Right cardiac atrium (tissue), 5 donors: ENCODE results near the gene MMP24OS. TPM values are rescaled to one million over a fixed set of nuclear protein-coding genes. Genes with fewer than 3 reads are reported as not detected.
A peak's percentile ranks its signal among the peaks of the same experiment; 100 is the strongest.

Source experiments
- ATAC-seq, 2 donors: fragments of 200-7000 bp; cut with Tn5 transposase; one replicate each; pipeline versions ENCODE4 v1.8.0 to v1.9.1; 2020; ENCODE audit warnings: moderate library complexity in 2 of 2, mild to moderate bottlenecking in 1 of 2
- DNase-seq, 3 donors: peaks; one replicate each; pipeline ENCODE4 v3.0.0-alpha.2; 2020
- H3K27ac ChIP-seq: one replicate; pipeline ENCODE4 v1.5.1; 2013; ENCODE audit warnings: mild to moderate bottlenecking, low read length, control low read depth, moderate library complexity
- H3K27me3 ChIP-seq: one replicate; pipeline ENCODE4 v1.6.1; 2013; ENCODE audit not compliant: control insufficient read depth, insufficient read depth
- H3K4me1 ChIP-seq: one replicate; pipeline ENCODE4 v1.6.1; 2013; ENCODE audit warnings: low read length; ENCODE audit not compliant: control insufficient read depth, insufficient read depth
- H3K4me3 ChIP-seq: one replicate; pipeline ENCODE4 v1.5.1; 2013; ENCODE audit warnings: low read length, control low read depth
- H3K9me3 ChIP-seq: one replicate; pipeline ENCODE4 v1.6.1; 2013; ENCODE audit warnings: low read length; ENCODE audit not compliant: control insufficient read depth
- WGBS: extraction: QIAGEN DNeasy Blood & Tissue Kit; methylation state at CpG from one replicate; pipeline ENCODE4 v1.1.7; 2013; 5-methylcytosine and 5-hydroxymethylcytosine counted together
- intact Hi-C, 4 donors: fragments of 100-400 bp; cut with DNase I; formaldehyde crosslinking; loops; one replicate each; pipeline versions ENCODE4 v1.11.0 to v1.14.0; 2022 to 2023
- polyA plus RNA-seq: library from polyadenylated mRNA; stranded (reverse); fragments of 200-250 nt; gene quantifications from one replicate; pipeline ENCODE4 v1.2.3, GENCODE V29; 2013
- total RNA-seq, 4 donors: library from RNA; stranded (reverse); fragmentation: NEBNext Ultra II Directional; extraction: Animal tissue kit (Norgen Biotek cat#: 25700); gene quantifications; one replicate each; pipeline ENCODE4 v1.2.1, GENCODE V29; 2021
- donor health status: healthy with polysubstance abuse.
- donor health status: DM: no; HTN: yes; CAD: no.
- donor health status: DM: no; HTN: no; CAD: no.
- donor health status: DM: no; HTN: yes; CAD: no; lungs with severe emphysema.
- donor health status: DM: yes; HTN: yes; CAD: no.

Gene MMP24OS
- total and polyA plus RNA-seq, 5 donors = 45.1 to 65.0 (median 47.1) TPM

DNA sequence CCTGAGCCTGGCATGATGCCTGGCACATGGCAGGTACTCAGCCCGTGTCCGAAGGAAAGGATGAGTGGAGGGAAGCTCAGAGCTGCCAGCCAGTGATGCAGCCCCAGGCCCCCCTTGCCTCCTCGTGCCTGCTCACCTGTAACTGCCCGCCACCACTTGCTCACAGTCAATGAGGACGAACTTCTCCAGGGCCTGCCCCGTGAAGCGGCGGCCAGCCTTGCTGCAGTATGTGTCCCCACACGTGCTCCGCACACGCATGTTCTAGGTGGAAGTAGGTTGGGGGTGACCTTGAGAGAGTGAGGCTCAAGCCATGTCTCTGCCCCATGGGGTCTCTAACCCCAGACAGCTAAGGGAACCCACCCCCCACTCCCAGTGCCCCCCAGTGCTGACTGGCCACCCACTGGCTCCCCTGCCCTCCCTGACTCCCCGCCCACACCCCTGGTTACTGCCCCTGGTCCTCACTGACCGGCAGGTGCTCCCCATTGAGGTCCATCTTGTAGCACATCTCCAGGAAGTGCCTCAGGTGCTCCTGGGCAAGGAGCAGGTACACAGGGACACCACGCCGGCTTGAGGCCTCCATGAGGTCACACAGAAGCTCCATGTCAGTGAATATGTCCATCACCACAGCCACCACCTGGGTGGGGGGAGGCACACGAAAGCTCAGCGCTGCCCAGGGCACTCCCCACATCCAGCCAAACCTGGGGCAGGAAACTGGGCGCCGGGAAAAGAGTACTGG lies 10.6 kb upstream of the MMP24OS start:
- Histone ChIP-seq H3K27me3 (no peaks in the 10 kb centered on the region), H3K27ac (no peak overlapping the region), H3K4me1 (peaks cover under 1% of the 10 kb centered on the region), H3K9me3 (no peaks in the 10 kb centered on the region), H3K4me3 (no peak overlapping the region)
- intact Hi-C loops = no loop called here
- ATAC-seq (no peak), DNase-seq (no peak)
- WGBS = 79% methylated on average over 19 of the region's 19 CpGs

DNA sequence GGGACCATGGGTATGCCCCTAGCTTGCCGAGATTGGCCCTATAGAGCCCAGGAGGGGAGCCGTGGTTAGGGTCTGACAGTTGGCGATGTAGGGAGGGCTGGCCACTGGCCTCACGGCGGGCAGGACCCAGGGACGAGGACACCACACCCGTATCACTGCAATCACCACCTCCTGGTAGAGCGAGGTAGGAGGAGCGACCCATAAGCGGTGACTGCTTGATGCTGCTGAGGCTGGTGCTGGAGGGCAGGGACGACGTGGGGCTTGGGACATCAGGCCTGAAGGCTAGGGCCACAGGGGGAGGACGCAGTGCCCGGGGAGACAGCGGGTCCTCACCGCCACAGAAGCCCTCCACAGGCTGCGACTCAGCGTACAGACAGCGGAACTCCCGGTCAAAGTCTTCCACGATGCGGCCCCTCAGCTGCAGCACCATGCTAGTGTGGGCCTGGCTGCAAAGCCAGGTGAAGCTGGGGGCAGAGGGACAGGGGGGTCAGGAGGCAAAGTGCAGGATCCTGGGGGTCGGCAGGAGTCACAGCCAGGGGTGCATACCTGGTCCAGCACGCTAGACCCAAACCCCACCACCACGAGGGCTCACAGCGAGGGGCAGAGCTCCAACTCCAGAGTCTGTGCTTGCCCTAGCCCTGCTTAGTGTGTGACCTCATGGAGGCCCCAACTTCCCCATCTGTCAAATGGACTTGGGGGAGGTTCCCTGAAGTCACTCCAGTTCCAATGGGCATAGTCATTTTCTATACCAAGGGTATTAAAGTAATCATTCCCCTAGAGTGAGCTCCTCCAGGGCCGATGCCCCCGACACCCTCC lies 9.8 kb upstream of the MMP24OS start:
- peaks cover 2% of the 10 kb centered on the region for H3K4me1 ChIP-seq
- no peak for DNase-seq
- 87% methylated on average over 28 of the region's 28 CpGs for WGBS
- intact Hi-C loops = no loop called here
- H3K27ac ChIP-seq = no peak overlapping the region
- no peaks in the 10 kb centered on the region for H3K9me3 ChIP-seq
- H3K27me3 ChIP-seq = no peaks in the 10 kb centered on the region
- H3K4me3 ChIP-seq = no peak overlapping the region
- no peak for ATAC-seq

DNA sequence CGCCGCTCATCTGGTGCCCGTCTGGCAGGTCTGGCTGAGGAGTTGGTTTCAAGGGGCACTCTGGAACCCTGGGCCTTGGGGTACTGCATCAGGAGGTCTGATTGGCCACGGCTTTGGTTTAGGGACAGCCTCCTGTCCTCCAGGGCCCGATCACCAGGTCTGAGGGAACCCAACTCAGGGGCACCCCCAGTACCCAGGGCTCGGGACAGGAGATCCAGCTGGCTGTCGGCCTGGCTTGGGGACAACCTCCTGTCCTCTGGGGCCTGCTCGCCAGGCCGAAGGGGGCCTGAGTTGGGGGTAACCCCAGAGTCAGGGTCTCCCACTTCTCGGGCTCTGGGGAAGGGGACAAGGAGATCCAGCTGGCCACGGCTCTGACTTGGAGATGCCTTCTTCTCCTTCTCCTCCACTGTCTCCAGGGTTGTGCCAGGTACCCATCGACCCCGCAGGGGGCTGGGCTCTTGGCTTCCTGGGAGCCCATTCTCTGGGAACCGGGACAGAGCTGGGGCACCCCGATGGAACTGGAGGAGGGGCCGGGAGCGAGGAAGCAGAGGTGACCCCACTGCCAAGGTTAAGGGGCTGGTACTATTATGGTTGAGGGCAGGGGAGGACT lies 9.1 kb upstream of the MMP24OS start:
- WGBS = 92% methylated on average over 17 of the region's 17 CpGs
- intact Hi-C loops = no loop called here
- ATAC-seq = no peak

DNA sequence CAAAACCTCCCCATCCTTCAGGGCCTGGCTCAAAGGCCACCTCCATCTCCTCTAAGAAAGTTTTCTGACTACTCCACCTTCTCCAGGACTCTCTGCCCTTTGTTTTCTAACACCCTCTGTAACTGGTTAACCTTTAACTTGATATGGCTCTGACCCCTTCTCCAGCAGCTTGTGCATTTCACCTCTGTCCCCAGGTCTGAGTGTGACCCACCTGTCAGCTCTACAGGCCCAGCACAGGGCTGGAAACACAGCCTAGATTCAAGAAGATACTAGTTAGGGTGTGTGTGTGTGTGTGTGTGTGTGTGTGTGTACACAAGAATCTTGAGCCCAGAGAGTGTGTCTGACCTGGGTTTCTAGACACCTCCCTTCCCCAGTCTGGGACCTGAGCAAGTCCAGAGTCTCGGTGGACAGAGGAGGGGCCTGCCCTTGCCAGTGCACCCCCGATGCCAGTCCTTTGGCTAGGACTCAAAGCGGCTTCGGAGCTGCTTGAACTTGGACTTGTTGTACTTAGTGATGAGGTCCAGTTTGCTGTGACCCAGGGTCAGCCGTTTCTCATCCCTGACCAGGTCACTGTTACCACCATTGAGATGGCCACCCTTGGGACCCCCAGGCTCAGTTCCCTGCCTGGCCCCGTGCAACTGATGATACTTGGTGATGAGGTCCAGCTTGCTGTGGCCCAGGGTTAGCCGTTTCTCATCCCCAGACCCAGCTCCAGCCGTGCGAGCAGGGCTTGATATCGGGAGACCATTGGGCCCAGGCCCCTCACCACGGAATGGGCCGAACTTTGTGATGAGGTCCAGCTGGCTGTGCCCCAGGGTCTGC lies 8.4 kb upstream of the MMP24OS start:
- no peak for DNase-seq
- no peaks in the 10 kb centered on the region for H3K9me3 ChIP-seq
- H3K27ac ChIP-seq = no peak overlapping the region
- H3K4me3 ChIP-seq = no peak overlapping the region
- no peaks in the 10 kb centered on the region for H3K27me3 ChIP-seq
- ATAC-seq = no peak
- 88% methylated on average over 12 of the region's 12 CpGs for WGBS
- intact Hi-C loops = no loop called here
- H3K4me1 ChIP-seq = peaks cover 2% of the 10 kb centered on the region

More for the DNA sequence above, 9.1 kb upstream of the MMP24OS start:
- no peak overlapping the region for H3K4me3 ChIP-seq
- peaks cover 2% of the 10 kb centered on the region for H3K4me1 ChIP-seq
- no peaks in the 10 kb centered on the region for H3K9me3 ChIP-seq
- DNase-seq = no peak
- H3K27ac ChIP-seq = no peak overlapping the region
- no peaks in the 10 kb centered on the region for H3K27me3 ChIP-seq

DNA sequence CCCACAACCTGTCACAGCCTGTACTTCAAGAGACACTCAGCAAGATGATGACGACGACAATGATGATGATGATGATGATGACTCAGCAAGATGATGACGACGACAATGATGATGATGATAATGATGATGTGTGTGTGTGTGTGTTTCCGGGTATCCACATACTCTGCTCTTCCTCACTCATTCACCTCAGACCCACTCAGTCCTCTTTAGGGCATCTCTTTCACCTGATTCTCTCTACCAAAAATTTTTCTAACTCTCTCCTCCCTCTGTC lies 7.8 kb upstream of the MMP24OS start:
- no peak overlapping the region for H3K27ac ChIP-seq
- ATAC-seq = no peak
- no peaks in the 10 kb centered on the region for H3K9me3 ChIP-seq
- no peak for DNase-seq
- H3K4me3 ChIP-seq = no peak overlapping the region
- 83% methylated on average over 5 of the region's 5 CpGs for WGBS
- H3K4me1 ChIP-seq = peaks cover 2% of the 10 kb centered on the region
- no peaks in the 10 kb centered on the region for H3K27me3 ChIP-seq
- intact Hi-C loops = no loop called here

DNA sequence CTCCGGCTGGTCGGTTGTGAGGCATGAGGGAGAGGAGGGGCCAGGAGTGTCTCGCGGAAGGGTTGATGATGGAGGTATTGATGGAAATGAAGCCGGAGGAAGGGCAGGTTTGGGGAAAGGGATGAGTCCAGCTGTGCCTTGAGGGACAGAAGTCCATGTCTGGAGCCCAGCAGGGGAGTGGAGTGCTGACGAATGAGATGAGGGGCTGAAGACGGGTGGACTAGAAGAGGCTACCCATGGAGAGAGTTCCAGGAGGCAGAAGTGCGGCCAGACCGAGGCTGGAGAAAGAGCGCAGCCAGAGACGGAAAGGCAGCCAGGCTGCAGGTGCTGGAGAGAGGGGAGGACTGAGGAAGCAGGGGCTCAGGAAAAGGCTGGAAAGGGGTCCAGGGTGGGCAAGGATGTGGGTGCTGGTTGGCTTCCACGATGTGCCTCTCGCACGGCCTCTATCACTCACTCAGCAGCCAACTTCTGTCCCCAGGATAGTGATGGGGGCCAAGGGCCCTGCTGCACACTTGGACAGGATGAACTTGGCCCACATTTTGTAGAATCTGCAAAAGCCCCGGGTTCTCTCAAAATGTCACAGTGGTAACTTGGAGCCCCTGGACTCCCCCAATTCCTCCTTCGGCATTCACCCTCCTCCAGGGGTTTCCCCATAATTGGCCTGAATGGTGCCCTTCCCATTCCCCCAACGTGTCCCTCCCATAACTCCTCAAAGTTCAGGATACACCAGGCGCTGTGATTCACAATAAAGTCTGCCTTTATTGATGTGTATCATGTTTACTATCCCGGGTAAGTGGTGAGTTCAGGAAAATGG lies 7.3 kb upstream of the MMP24OS start:
- H3K27ac ChIP-seq = peak overlapping the region; percentile 37
- peak overlapping the region; percentile 92 for H3K4me3 ChIP-seq
- DNase-seq = no peak
- ATAC-seq = peak in 1 of 2 donors; percentile 4
- no peaks in the 10 kb centered on the region for H3K27me3 ChIP-seq
- intact Hi-C loops = no loop called here
- 46% methylated on average over 19 of the region's 19 CpGs for WGBS
- no peaks in the 10 kb centered on the region for H3K9me3 ChIP-seq
- peaks cover 2% of the 10 kb centered on the region for H3K4me1 ChIP-seq

DNA sequence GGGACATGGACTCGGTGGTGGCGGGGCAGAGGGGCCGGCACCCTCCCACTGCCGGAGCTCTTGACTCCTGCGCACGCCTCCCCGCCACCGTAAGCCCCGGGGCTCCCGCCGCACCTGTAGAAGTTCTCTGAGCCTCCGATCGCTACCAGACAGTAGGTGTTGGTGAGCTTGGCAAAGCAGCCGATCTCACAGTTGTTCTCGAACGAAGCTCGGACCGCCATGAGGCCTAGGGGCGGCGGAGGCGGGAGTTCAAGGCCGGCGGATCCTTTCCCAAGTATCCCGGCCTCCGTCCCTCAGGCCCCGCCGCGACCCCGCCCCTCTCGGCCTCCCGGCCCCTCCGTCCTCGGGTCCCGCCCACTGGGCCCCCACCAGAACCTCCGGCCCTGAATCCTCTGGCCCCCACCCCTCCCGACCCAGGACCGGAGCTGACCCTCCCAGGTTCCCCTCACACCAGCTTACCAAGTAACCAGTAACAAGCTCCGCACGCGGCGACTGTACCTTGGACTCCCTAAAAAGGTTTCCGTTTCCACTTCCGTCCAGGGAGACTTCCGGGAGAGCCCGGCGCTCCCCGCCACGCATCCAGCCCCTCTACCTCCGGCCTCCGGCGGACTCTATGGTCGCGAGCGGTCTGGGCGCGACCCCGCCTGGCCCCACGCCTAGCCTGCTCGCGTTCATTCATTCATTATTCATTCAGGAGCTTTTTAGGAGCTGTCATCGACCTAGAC lies 6.5 kb upstream of the MMP24OS start, which contains the start of gene EIF6:
Gene EIF6 (minus strand): TSS at position 506 of the 725 bp plus-strand sequence. CDS start 285 bp downstream, at position 221.
- peak; percentile 92 to 93 for ATAC-seq
- intact Hi-C loops = no loop called here
- DNase-seq = peak; percentile 87 to 95 (median 93)
- peaks cover 2% of the 10 kb centered on the region for H3K4me1 ChIP-seq
- H3K27ac ChIP-seq = peak within 1 kb of the TSS; percentile 73
- H3K27me3 ChIP-seq = no peaks in the 10 kb centered on the region
- no peaks in the 10 kb centered on the region for H3K9me3 ChIP-seq
- whole genome bisulfite sequencing = under 1% methylated on average over 61 of the region's 61 CpGs
- peak within 1 kb of the TSS; percentile 92 for H3K4me3 ChIP-seq

DNA sequence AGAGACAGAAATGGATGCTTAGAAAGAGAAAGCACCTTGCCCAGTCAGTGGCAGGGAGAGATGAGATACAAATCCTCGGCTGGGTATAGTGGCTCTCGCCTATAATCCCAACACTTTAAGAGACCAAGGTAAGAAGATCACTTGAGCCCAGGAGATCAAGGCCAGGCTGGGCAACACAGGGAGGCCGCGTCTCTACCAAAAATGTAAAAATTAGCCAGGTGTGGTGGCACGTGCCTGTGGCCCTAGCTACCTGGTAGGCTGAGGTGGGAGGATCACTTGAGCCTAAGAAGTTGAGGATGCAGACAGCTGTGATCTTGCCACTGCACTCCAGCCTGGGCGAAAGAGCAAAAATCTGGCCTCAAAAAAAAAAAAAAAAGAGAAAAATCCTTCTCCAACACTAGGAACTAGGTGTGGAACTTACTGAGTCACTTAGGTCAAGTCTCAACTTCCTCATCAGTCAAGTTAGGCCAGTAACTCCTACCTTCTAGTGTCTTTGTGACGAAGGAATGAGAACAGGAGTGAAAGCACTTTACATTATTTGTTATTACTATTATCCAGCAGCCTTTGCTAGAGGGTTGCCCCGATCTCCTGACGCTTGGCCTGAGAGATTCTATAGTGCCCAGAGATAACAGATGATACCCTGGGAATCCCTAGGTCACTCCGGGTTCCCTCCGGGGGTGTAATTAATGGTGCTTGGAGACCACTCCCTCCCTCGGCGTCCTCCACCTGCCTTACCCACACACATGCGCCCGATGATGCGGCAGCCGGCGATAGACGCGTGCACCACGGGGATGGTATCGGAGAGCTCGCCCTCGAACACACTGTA lies 5.7 kb upstream of the MMP24OS start:
- intact Hi-C loops = no loop called here
- Histone ChIP-seq H3K9me3 (no peaks in the 10 kb centered on the region), H3K27ac (peak overlapping the region; percentile 73), H3K27me3 (no peaks in the 10 kb centered on the region), H3K4me1 (peaks cover 2% of the 10 kb centered on the region), H3K4me3 (peak overlapping the region; percentile 92)
- ATAC-seq = no peak
- no peak for DNase-seq
- WGBS = 22% methylated on average over 24 of the region's 24 CpGs

DNA sequence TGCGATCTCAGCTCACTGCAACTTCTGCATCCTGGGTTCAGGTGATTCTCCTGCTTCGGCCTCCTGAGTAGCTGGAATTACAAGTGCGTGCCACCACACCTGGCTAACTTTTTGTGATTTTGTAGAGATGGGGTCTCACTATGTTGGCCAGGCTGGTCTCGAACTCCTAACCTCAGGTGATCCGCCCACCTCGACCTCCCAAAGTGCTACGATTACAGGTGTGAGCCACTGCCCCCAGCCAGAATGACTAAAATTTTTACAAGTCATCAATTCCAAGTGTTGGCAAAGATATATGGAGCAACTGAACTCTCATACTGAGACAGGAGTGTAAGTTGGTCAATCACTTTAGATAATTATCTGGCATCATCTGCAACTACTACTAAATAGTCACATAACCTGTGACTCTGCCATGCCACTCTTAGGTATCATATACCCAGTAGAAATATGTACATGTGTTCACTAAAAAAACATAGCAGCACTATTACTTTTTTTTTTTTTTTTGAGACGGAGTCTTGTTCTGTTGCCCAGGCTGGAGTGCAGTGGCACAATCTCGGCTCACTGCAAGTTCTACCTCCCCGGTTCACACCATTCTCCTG lies 3.7 kb upstream of the MMP24OS start:
- intact Hi-C loops = no loop called here
- H3K27me3 ChIP-seq = no peaks in the 10 kb centered on the region
- no peak for ATAC-seq
- DNase-seq = no peak
- H3K27ac ChIP-seq = no peak overlapping the region
- H3K9me3 ChIP-seq = no peaks in the 10 kb centered on the region
- WGBS = 96% methylated on average over 10 of the region's 10 CpGs
- peaks cover 2% of the 10 kb centered on the region for H3K4me1 ChIP-seq
- H3K4me3 ChIP-seq = no peak overlapping the region
